ENCODE data around the gene CCBE1. TPM values are rescaled to one million over a fixed set of nuclear protein-coding genes. Genes with fewer than 3 reads are reported as not detected.

CCBE1 gene
- total and polyA plus RNA-seq, 9 of the 15 experiments (the other 6 are each of a cell fraction or from before 2014, with no cell fraction given) = 0.20 TPM; not detected in 8

- Histone ChIP-seq H3K27ac (ENCODE audit: extremely low read depth, low read depth, low read length) (no peak overlapping the region), H3K79me2 (ENCODE audit: control insufficient read depth, insufficient read depth, low read length) (no peaks in the 10 kb centered on the region), H3K9me3 (replicated peaks; ENCODE audit: control insufficient read depth, insufficient read depth, low read depth, low read length) (no peaks in the 10 kb centered on the region), H3K36me3 (ENCODE audit: control insufficient read depth, insufficient read depth, low read length) (no peaks in the 10 kb centered on the region), H3K9me1 (ENCODE audit: control insufficient read depth, insufficient read depth, low read length) (no peaks in the 10 kb centered on the region), H2AFZ (ENCODE audit: low read depth, low read length) (no peak overlapping the region), H3K4me2 (ENCODE audit: insufficient read depth, low read length) (no peak overlapping the region), H4K20me1 (replicated peaks; ENCODE audit: control insufficient read depth, insufficient read depth, low read length) (no peaks in the 10 kb centered on the region), H3K27me3 (ENCODE audit: control insufficient read depth in 2 of 2, insufficient read depth in 2 of 2, low read length in 2 of 2) (no peaks in the 10 kb centered on the region), H3K9ac (ENCODE audit: insufficient read depth in 1 of 2, low read depth in 2 of 2, low read length in 2 of 2) (no peak overlapping the region), H3K4me3 (no peak overlapping the region), H3K4me1 (replicated peaks in 1 of 2; ENCODE audit: control insufficient read depth in 2 of 2, insufficient read depth in 2 of 2, low read length in 2 of 2) (no peaks in the 10 kb centered on the region)
- DNase-seq (ENCODE audit: extremely low read depth in 1 of 4, low spot score in 3 of 4) (no peak), ATAC-seq (no peak), FAIRE-seq (no peak)
- in situ Hi-C loops (cut with MboI) (no loop called here), intact Hi-C loops (cut with micrococcal nuclease) (no loop called here)
- 0% methylated on average over 5 of the region's 5 CpGs for WGBS (ENCODE audit: insufficient coverage, low coverage, missing lambda C conversion rate)
- POLR2A ChIA-PET = no interaction called here
- CTCF ChIA-PET (ENCODE audit: low intra/inter-chr PET ratio) = no interaction called here
- no TSS peak for BruUV-seq (replicated peaks)
- no peak for TF ChIP-seq ZFPM2 (CRISPR knock-in tag; IDR thresholded peaks at IDR 0.05)
- no peak for TF ChIP-seq POLR2H (tag; IDR thresholded peaks at IDR 0.05; ENCODE audit: low read depth)
- no peak for TF ChIP-seq HOMEZ (CRISPR knock-in tag; IDR thresholded peaks at IDR 0.05)
- no peak for TF ChIP-seq MYC (IDR thresholded peaks at IDR 0.05; ENCODE audit: low read depth, low read length)
- no peak for TF ChIP-seq MYC (CRISPR knock-in tag; IDR thresholded peaks at IDR 0.05; ENCODE audit: borderline replicate concordance, low read depth)
- no peak for TF ChIP-seq ZNF668 (CRISPR knock-in tag; IDR thresholded peaks at IDR 0.05)
- no peak for TF ChIP-seq CCAR2 (IDR thresholded peaks at IDR 0.05; ENCODE audit: low read depth, low read length)
- TF ChIP-seq SMAD1 (IDR thresholded peaks at IDR 0.05; ENCODE audit: low read depth, low read length, partially characterized antibody) = no peak
- TF ChIP-seq, protein P1, sequence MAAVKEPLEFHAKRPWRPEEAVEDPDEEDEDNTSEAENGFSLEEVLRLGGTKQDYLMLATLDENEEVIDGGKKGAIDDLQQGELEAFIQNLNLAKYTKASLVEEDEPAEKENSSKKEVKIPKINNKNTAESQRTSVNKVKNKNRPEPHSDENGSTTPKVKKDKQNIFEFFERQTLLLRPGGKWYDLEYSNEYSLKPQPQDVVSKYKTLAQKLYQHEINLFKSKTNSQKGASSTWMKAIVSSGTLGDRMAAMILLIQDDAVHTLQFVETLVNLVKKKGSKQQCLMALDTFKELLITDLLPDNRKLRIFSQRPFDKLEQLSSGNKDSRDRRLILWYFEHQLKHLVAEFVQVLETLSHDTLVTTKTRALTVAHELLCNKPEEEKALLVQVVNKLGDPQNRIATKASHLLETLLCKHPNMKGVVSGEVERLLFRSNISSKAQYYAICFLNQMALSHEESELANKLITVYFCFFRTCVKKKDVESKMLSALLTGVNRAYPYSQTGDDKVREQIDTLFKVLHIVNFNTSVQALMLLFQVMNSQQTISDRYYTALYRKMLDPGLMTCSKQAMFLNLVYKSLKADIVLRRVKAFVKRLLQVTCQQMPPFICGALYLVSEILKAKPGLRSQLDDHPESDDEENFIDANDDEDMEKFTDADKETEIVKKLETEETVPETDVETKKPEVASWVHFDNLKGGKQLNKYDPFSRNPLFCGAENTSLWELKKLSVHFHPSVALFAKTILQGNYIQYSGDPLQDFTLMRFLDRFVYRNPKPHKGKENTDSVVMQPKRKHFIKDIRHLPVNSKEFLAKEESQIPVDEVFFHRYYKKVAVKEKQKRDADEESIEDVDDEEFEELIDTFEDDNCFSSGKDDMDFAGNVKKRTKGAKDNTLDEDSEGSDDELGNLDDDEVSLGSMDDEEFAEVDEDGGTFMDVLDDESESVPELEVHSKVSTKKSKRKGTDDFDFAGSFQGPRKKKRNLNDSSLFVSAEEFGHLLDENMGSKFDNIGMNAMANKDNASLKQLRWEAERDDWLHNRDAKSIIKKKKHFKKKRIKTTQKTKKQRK (IDR thresholded peaks at IDR 0.05; ENCODE audit: borderline replicate concordance, low read depth, low read length) = no peak
- TF ChIP-seq ZNF24 (IDR thresholded peaks at IDR 0.05) = no peak
- no peak for TF ChIP-seq ZC3H8 (IDR thresholded peaks at IDR 0.05)
- TF ChIP-seq PRPF4 (IDR thresholded peaks at IDR 0.05; ENCODE audit: insufficient read depth, low read depth, low read length, poor library complexity, severe bottlenecking) = no peak
- no peak for TF ChIP-seq ZNF124 (CRISPR knock-in tag; IDR thresholded peaks at IDR 0.05)
- no peak for TF ChIP-seq ZNF133 (CRISPR knock-in tag; IDR thresholded peaks at IDR 0.05)
- TF ChIP-seq MED1 (CRISPR knock-in tag; IDR thresholded peaks at IDR 0.05; ENCODE audit: borderline replicate concordance) = no peak
- TF ChIP-seq ZKSCAN3 (CRISPR knock-in tag; IDR thresholded peaks at IDR 0.05) = no peak
- TF ChIP-seq ZNF766 (CRISPR knock-in tag; conservative IDR thresholded peaks at IDR 0.05) = no peak
- TF ChIP-seq, protein P2, sequence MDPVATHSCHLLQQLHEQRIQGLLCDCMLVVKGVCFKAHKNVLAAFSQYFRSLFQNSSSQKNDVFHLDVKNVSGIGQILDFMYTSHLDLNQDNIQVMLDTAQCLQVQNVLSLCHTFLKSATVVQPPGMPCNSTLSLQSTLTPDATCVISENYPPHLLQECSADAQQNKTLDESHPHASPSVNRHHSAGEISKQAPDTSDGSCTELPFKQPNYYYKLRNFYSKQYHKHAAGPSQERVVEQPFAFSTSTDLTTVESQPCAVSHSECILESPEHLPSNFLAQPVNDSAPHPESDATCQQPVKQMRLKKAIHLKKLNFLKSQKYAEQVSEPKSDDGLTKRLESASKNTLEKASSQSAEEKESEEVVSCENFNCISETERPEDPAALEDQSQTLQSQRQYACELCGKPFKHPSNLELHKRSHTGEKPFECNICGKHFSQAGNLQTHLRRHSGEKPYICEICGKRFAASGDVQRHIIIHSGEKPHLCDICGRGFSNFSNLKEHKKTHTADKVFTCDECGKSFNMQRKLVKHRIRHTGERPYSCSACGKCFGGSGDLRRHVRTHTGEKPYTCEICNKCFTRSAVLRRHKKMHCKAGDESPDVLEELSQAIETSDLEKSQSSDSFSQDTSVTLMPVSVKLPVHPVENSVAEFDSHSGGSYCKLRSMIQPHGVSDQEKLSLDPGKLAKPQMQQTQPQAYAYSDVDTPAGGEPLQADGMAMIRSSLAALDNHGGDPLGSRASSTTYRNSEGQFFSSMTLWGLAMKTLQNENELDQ (CRISPR knock-in tag; IDR thresholded peaks at IDR 0.05; ENCODE audit: borderline replicate concordance) = no peak
These were observed 46.2 kb downstream of the CCBE1 start for GRCh38 chr18:59651071-59651470.
